ENCODE results near the gene CRK.
"Not testable (repeated sequence)": the region's sequence is repeated elsewhere in the genome, so short reads cannot be mapped to it uniquely, and the experiment has no call there.

The CRK gene

GRCh38 chr17:1420163-1420562 is 35.9 kb downstream of the CRK start:
- H3K9ac ChIP-seq (ENCODE audit: low read length), result no peak overlapping the region
- H3K4me3 ChIP-seq (ENCODE audit: low read depth, low read length), result no peak overlapping the region
- H3K27me3 ChIP-seq (ENCODE audit: control insufficient read depth, insufficient read depth, low read length), result no peaks in the 10 kb centered on the region
- peaks cover 45% of the 10 kb centered on the region for H3K36me3 ChIP-seq (ENCODE audit: control insufficient read depth, insufficient read depth, low read length)
- H3K9me3 ChIP-seq (ENCODE audit: control insufficient read depth, insufficient read depth, low read depth, low read length), result no peaks in the 10 kb centered on the region
- H3K27ac ChIP-seq (ENCODE audit: low read depth, low read length), result no peak overlapping the region
- H3K4me1 ChIP-seq (ENCODE audit: control insufficient read depth, insufficient read depth, low read length), result no peaks in the 10 kb centered on the region

- not testable (repeated sequence) for H3K27me3 ChIP-seq (ENCODE audit: control insufficient read depth, insufficient read depth, low read length); H3K4me3 ChIP-seq (ENCODE audit: low read depth, low read length); H3K9me3 ChIP-seq (ENCODE audit: control insufficient read depth, insufficient read depth, low read depth, low read length); H3K27ac ChIP-seq (ENCODE audit: low read depth, low read length); H3K4me1 ChIP-seq (ENCODE audit: control insufficient read depth, insufficient read depth, low read length); H3K9ac ChIP-seq (ENCODE audit: low read length)
- peaks cover 31% of the 10 kb centered on the region for H3K36me3 ChIP-seq (ENCODE audit: control insufficient read depth, insufficient read depth, low read length)
Measured at GRCh38 chr17:1418476-1418875, 37.6 kb downstream of the CRK start.

- Histone ChIP-seq H3K27ac (ENCODE audit: low read depth, low read length) (no peak overlapping the region), H3K4me3 (ENCODE audit: low read depth, low read length) (no peak overlapping the region), H3K9ac (ENCODE audit: low read length) (no peak overlapping the region)
Measured at GRCh38 chr17:1416414-1416813, 39.6 kb downstream of the CRK start.

GRCh38 chr17:1414634-1415033 is 41.4 kb downstream of the CRK start:
- no peak overlapping the region for H3K4me3 ChIP-seq (ENCODE audit: low read depth, low read length)
- H3K27me3 ChIP-seq (ENCODE audit: control insufficient read depth, insufficient read depth, low read length), result no peaks in the 10 kb centered on the region
- no peak overlapping the region for H3K27ac ChIP-seq (ENCODE audit: low read depth, low read length)

More at GRCh38 chr17:1416414-1416813, 39.6 kb downstream of the CRK start:
- H3K27me3 ChIP-seq (ENCODE audit: control insufficient read depth, insufficient read depth, low read length), result no peaks in the 10 kb centered on the region
- 0 out of 2 replicates have a peak, but pooled peaks cover 2% of the 10 kb centered on the region for H3K9me3 ChIP-seq (ENCODE audit: control insufficient read depth, insufficient read depth, low read depth, low read length)
- H3K36me3 ChIP-seq (ENCODE audit: control insufficient read depth, insufficient read depth, low read length), result peaks cover 13% of the 10 kb centered on the region
- H3K4me1 ChIP-seq (ENCODE audit: control insufficient read depth, insufficient read depth, low read length), result no peaks in the 10 kb centered on the region

GRCh38 chr17:1414001-1414574 is 41.9 kb downstream of the CRK start:
- H3K27ac ChIP-seq (ENCODE audit: low read depth, low read length), result no peak overlapping the region
- no peaks in the 10 kb centered on the region for H3K36me3 ChIP-seq (ENCODE audit: control insufficient read depth, insufficient read depth, low read length)
- no peaks in the 10 kb centered on the region for H3K27me3 ChIP-seq (ENCODE audit: control insufficient read depth, insufficient read depth, low read length)
- H3K4me1 ChIP-seq (ENCODE audit: control insufficient read depth, insufficient read depth, low read length), result no peaks in the 10 kb centered on the region
- 0 out of 2 replicates have a peak, but pooled peaks cover 2% of the 10 kb centered on the region for H3K9me3 ChIP-seq (ENCODE audit: control insufficient read depth, insufficient read depth, low read depth, low read length)
- no peak overlapping the region for H3K9ac ChIP-seq (ENCODE audit: low read length)
- H3K4me3 ChIP-seq (ENCODE audit: low read depth, low read length), result no peak overlapping the region

More at GRCh38 chr17:1414634-1415033, 41.4 kb downstream of the CRK start:
- H3K36me3 ChIP-seq (ENCODE audit: control insufficient read depth, insufficient read depth, low read length), result no peaks in the 10 kb centered on the region; the same call in 1 of the 2 replicates
- no peak overlapping the region for H3K9ac ChIP-seq (ENCODE audit: low read length)
- 0 out of 2 replicates have a peak, but pooled peaks cover 2% of the 10 kb centered on the region for H3K9me3 ChIP-seq (ENCODE audit: control insufficient read depth, insufficient read depth, low read depth, low read length)
- H3K4me1 ChIP-seq (ENCODE audit: control insufficient read depth, insufficient read depth, low read length), result no peaks in the 10 kb centered on the region

- Histone ChIP-seq H3K9me3 (ENCODE audit: control insufficient read depth, insufficient read depth, low read depth, low read length) (0 out of 2 replicates have a peak, but pooled peaks cover 2% of the 10 kb centered on the region), H3K4me1 (ENCODE audit: control insufficient read depth, insufficient read depth, low read length) (no peaks in the 10 kb centered on the region), H3K9ac (ENCODE audit: low read length) (no peak overlapping the region), H3K36me3 (ENCODE audit: control insufficient read depth, insufficient read depth, low read length) (no peaks in the 10 kb centered on the region), H3K4me3 (ENCODE audit: low read depth, low read length) (no peak overlapping the region), H3K27ac (ENCODE audit: low read depth, low read length) (no peak overlapping the region), H3K27me3 (ENCODE audit: control insufficient read depth, insufficient read depth, low read length) (no peaks in the 10 kb centered on the region)
Measured at GRCh38 chr17:1413281-1413791, 42.7 kb downstream of the CRK start.

GRCh38 chr17:1412185-1413110 is 43.6 kb downstream of the CRK start:
- Histone ChIP-seq H3K27ac (ENCODE audit: low read depth, low read length) (no peak overlapping the region), H3K9ac (ENCODE audit: low read length) (no peak overlapping the region), H3K27me3 (ENCODE audit: control insufficient read depth, insufficient read depth, low read length) (no peaks in the 10 kb centered on the region), H3K9me3 (ENCODE audit: control insufficient read depth, insufficient read depth, low read depth, low read length) (0 out of 2 replicates have a peak, but pooled peaks cover 2% of the 10 kb centered on the region), H3K4me3 (ENCODE audit: low read depth, low read length) (no peak overlapping the region), H3K4me1 (ENCODE audit: control insufficient read depth, insufficient read depth, low read length) (no peaks in the 10 kb centered on the region), H3K36me3 (ENCODE audit: control insufficient read depth, insufficient read depth, low read length) (no peaks in the 10 kb centered on the region)

- no peak overlapping the region for H3K27ac ChIP-seq (ENCODE audit: low read depth, low read length)
- H3K4me3 ChIP-seq (ENCODE audit: low read depth, low read length), result no peak overlapping the region
- no peaks in the 10 kb centered on the region for H3K9me3 ChIP-seq (ENCODE audit: control insufficient read depth, insufficient read depth, low read depth, low read length)
- H3K9ac ChIP-seq (ENCODE audit: low read length), result no peak overlapping the region
- H3K27me3 ChIP-seq (ENCODE audit: control insufficient read depth, insufficient read depth, low read length), result peaks cover 2% of the 10 kb centered on the region; the same call in 1 of the 2 replicates
- H3K36me3 ChIP-seq (ENCODE audit: control insufficient read depth, insufficient read depth, low read length), result peaks cover 9% of the 10 kb centered on the region
- peaks cover 7% of the 10 kb centered on the region for H3K4me1 ChIP-seq (ENCODE audit: control insufficient read depth, insufficient read depth, low read length)
Measured at GRCh38 chr17:1402262-1402586, 53.8 kb downstream of the CRK start.

- Histone ChIP-seq H3K4me3 (ENCODE audit: low read depth, low read length) (peak within 1 kb of the TSS; percentile 95), H3K4me1 (ENCODE audit: control insufficient read depth, insufficient read depth, low read length) (peaks cover 7% of the 10 kb centered on the region), H3K36me3 (ENCODE audit: control insufficient read depth, insufficient read depth, low read length) (peaks cover 20% of the 10 kb centered on the region), H3K27me3 (ENCODE audit: control insufficient read depth, insufficient read depth, low read length) (peaks cover 2% of the 10 kb centered on the region; the same call in 1 of the 2 replicates), H3K9ac (ENCODE audit: low read length) (peak within 1 kb of the TSS; percentile 99), H3K27ac (ENCODE audit: low read depth, low read length) (peak within 1 kb of the TSS; percentile 100), H3K9me3 (ENCODE audit: control insufficient read depth, insufficient read depth, low read depth, low read length) (no peaks in the 10 kb centered on the region)
Measured at GRCh38 chr17:1399679-1400512, 56.1 kb downstream of the CRK start, which contains the start of gene YWHAE. TSS of gene YWHAE (minus strand) at chr17:1400222. CDS start at chr17:1400110, 112 bp downstream.

- Histone ChIP-seq H3K9ac (ENCODE audit: low read length) (peak overlapping the region; percentile 99), H3K4me1 (ENCODE audit: control insufficient read depth, insufficient read depth, low read length) (peaks cover 11% of the 10 kb centered on the region), H3K36me3 (ENCODE audit: control insufficient read depth, insufficient read depth, low read length) (peaks cover 20% of the 10 kb centered on the region), H3K9me3 (ENCODE audit: control insufficient read depth, insufficient read depth, low read depth, low read length) (no peaks in the 10 kb centered on the region), H3K27ac (ENCODE audit: low read depth, low read length) (peak overlapping the region; percentile 100), H3K27me3 (ENCODE audit: control insufficient read depth, insufficient read depth, low read length) (peaks cover 2% of the 10 kb centered on the region; the same call in 1 of the 2 replicates), H3K4me3 (ENCODE audit: low read depth, low read length) (peak overlapping the region; percentile 95)
Measured at GRCh38 chr17:1398931-1399678, 56.9 kb downstream of the CRK start.
